Activated CD8-positive, alpha-beta memory T cell treated with anti-CD3 and anti-CD28 coated beads for 1 hour (primary cell): ENCODE results near the gene NOM1.

ENCODE experiments used
- DNase-seq, 2 donors: peaks; one replicate each; pipeline ENCODE4 v3.0.0-alpha.2; 2020; ENCODE audit warnings: low read depth in 1 of 2; ENCODE audit errors: extremely low read depth in 1 of 2

The NOM1 gene

GRCh38 chr7:157014635-157015555, 65.4 kb downstream of the NOM1 start:
- no peak for DNase-seq

GRCh38 chr7:157016024-157016351, 66.5 kb downstream of the NOM1 start:
- no peak for DNase-seq

- no peak for DNase-seq
These were observed 67.0 kb downstream of the NOM1 start for GRCh38 chr7:157016352-157017041.

GRCh38 chr7:157017149-157017548, 67.6 kb downstream of the NOM1 start:
- DNase-seq, result no peak

- DNase-seq, result no peak
These were observed 68.3 kb downstream of the NOM1 start for GRCh38 chr7:157017603-157018327.

GRCh38 chr7:157018328-157018996, 69.0 kb downstream of the NOM1 start:
- DNase-seq, result no peak

GRCh38 chr7:157018997-157019608, 69.6 kb downstream of the NOM1 start:
- no peak for DNase-seq

GRCh38 chr7:157019718-157020451, 70.4 kb downstream of the NOM1 start:
- no peak for DNase-seq

GRCh38 chr7:157020514-157021070, 71.1 kb downstream of the NOM1 start:
- DNase-seq, result no peak

GRCh38 chr7:157021071-157021870, 71.8 kb downstream of the NOM1 start:
- DNase-seq, result no peak

- no peak for DNase-seq
These were observed 72.6 kb downstream of the NOM1 start for GRCh38 chr7:157021871-157022680.
